Measurements from ENCODE around the gene KCNIP3.
"Not testable (repeated sequence)": the region's sequence is repeated elsewhere in the genome, so short reads cannot be mapped to it uniquely, and the experiment has no call there.

KCNIP3 gene

DNA sequence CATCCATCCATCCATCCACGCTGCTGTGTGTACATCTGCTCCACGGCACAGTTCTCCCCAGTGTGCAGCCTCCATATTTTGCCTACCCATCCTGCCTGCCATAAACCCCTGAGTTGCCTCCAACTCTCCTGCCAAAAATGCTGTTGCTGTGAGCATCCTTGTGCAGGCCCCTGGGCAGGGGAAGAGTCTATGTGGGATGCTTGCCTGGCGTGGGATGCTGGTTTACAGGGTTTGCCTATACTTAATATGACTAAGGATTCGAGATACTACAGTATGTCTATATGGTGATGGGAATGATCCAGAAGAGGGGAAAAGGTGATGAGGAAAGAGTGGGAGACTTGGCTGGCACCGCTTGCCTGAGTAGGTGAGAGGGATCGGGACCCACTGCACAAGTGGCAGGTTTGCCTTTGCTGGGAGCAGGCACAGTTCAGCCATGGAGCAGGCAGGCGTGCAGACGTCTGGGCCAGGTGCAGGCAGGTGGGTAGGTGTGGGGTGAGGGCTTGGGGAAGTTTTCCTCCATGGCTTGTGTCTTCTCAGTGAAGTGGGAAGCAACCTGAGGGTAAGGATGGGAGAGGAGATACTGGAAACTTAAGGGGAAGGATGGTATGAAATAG, 75.2 kb downstream of the KCNIP3 start:
- no peak for DNase-seq (ENCODE audit: low spot score)

DNA sequence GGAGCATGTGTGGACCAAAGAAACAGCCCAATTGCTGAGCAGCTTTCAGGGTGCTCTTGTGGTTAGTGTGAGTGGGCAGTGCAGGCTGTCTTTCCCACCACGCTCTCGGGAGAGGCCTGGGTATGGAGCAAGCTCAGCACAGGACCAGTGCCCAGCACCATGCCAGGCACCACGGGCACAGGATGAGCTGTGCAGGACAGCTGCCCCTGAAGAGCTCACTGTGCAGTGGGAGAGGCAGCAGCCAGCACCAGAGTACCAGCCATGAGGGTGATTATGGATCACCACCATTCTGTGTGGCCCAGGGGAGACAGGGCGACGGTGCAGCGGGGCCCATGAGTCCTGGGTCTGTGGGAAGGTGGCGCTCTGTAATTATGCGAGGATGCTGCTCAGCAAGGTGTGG, 75.7 kb downstream of the KCNIP3 start:
- no peak for DNase-seq (ENCODE audit: low spot score)

DNA sequence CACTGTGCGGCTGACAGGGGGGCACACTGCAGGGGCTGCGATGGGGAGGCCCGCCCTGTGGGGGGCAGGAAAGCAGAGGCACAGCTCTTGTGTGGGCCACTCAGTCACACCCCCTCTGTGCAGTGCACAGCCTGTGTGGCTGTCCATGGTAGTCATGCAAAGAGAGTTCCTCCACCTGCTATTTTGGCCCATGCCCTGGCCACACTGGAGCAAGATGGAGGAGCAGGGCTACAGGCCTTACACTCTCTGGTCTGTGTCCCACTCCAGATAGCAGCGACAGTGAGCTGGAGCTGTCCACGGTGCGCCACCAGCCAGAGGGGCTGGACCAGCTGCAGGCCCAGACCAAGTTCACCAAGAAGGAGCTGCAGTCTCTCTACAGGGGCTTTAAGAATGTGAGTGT, 76.9 kb downstream of the KCNIP3 start:
- DNase-seq (ENCODE audit: low spot score): no peak

DNA sequence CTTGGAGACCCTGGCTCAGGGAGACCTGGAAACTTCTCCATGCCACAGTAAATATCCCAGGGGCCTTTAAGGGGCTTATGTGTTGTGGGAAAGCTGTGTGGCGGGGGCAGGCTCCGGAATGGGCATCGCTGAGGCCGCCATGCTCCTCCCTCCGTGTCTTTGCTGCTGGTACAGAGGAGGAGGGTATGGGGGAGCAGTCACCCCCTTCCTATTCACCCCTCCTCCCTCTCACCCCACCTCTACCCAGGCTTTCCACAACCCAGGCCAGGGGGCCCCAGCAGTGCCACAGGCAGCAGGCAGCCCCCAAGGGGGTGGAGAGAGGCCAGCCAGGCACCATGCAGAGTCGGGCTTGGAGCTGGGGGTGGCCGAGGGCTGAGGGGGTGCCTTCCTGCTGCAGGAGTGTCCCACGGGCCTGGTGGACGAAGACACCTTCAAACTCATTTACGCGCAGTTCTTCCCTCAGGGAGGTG, 77.3 kb downstream of the KCNIP3 start:
- DNase-seq (ENCODE audit: low spot score): no peak

DNA sequence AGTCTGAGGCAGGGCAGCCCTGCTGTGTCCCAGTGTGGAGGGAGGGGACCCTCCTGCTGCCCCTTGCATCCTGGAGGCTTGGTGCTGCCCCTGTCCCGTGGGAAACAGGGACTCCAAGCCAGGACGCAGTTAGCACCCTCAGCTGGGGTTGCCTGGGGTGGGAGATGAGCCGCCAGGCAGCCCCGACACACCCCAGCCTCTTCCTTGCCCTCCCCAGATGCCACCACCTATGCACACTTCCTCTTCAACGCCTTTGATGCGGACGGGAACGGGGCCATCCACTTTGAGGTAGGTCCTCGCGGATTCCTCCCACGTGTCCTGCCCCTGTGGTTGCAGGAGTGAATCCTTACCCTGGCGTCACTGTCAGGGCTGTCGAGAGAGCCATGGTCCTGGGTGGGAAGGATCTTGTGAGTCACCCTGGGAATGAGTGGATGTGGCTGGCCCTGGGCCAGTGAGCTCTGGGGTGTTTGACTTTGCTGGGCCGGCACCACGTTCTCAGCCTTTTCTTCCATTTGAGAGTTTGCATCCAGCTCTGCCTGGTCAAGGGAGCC, 77.8 kb downstream of the KCNIP3 start:
- DNase-seq (ENCODE audit: low spot score): no peak

DNA sequence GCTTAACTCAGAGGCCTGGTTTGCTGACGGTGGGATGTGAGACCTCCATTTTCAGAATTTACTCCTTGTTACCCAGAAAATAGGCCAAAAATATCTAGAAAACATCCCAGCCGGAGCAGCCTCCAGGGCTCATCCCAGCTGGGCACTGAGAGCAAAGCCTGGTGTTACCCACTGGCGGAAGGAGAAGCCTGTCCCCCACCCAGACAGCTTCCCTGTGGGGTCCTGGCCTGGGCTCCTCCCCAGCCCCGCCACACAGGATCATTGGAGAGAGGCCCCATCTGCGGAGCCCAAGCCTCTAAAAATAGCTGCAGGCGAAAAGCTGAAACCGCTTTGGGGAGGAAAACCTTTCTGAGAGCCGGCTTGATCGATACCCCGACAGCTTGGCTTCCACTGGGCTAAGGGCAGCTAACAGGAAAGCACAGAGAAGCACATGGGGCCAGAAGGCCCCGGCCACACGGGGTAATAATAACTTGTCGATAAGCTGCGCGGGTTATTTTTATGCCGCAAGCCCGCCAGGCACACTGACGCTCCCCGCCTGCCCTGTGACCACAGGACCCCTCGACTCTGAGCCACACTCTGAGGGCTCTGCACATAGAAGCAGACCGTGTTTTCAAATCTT, 78.5 kb downstream of the KCNIP3 start:
- DNase-seq (ENCODE audit: low spot score): no peak

DNA sequence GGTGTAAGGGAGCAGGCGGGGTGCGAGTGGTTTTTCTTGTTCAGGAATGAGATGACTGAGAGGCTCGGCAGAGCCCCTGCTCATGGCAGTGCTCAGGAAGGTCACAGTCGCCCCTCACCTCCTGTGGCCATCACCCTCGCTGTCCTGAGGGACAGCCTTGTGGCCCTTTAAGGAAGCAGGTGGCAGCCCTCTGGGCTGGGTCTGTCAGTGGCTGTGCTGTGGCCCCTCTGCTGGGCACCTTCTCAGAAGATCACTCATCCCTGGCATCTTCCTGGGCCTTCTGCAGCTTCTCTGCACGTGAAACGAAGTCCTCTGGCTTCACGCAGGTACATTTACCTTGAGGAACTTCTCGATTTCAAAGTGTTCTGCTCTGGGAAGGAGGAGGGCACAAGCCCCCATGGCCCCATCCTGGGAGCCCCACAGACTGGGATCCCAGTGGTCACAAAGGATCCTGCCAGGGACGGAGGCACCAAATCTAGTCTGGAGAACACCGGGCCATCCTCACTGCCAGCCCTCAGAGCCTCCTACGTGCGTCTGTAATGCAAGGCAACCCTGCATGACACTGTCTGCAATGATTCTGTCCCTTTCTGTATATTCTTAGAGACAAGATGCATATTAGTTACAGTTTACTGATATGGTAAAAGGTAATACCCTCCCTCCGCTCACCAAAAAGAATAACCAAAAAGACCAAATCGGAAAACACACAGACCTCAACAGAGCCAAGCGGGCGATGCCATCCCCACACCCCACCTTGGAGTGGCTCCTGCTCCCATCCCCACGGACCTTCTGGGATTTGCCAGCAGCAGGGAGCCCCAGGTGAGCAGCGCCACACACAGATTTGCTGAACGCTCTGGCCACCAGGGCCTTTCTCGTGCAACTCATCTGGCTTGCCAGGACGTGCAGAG, 79.4 kb downstream of the KCNIP3 start:
- DNase-seq (ENCODE audit: low spot score): no peak

DNA sequence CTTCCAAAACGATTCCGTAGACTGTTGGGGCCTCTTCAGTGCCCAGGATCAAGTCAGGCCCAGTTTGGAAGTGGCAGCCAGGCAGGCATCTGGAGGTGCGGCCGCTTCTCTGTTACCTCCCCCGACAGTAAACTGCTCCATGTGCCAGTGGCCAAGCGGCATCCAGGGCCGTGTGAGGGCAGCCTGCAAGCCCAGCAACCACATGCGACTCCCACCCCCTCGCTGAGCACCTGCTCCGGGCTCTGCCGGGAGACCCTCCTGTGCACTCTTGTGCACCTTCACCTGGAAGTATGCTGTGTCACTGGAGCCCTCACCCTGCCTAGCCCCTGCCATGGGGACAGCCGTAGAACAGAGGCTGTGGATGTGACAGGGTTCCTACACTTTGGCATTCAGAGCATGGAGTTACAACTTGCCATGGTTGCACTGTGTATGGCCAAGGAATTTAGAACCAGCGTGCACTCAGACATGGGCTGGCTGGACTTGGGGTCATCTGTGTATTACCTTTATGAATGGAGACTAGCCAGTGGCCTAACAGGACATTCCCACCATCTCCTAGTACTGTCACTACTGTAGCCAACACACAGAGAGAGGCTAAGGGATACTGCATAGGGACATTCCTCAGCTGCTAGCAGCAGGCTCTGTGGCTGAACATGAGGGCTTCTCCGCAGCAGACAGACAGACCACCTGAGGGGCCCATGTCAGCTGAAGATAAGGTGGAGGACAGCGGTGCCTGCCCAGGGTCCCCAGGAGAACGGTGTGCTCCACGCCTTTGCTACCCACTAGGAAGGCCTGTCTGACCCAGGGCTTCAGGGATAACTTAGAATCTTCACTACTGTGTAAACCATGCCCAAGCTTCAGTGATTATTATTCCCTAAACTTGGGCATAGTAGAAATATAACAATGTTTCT, 80.3 kb downstream of the KCNIP3 start:
- DNase-seq (ENCODE audit: low spot score): no peak

DNA sequence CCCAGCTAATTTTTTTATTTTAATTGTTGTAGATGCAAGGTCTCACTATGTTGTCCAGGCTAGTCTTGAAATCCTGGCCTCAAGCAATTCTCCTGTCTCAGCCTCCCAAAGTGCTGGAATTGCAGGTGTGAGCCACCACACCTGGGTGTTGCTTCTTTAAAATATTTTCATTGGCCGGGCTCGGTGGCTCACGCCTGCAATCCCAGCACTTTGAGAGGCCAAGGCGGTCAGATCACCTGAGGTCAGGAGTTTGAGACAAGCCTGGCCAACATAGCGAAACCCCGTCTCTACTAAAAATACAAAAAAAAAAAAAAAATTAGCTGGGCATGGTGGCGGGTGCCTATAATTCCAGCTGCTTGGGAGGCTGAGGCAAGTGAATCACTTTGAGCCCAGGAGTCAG, 81.1 kb downstream of the KCNIP3 start:
- DNase-seq (ENCODE audit: low spot score): not testable (repeated sequence)

DNA sequence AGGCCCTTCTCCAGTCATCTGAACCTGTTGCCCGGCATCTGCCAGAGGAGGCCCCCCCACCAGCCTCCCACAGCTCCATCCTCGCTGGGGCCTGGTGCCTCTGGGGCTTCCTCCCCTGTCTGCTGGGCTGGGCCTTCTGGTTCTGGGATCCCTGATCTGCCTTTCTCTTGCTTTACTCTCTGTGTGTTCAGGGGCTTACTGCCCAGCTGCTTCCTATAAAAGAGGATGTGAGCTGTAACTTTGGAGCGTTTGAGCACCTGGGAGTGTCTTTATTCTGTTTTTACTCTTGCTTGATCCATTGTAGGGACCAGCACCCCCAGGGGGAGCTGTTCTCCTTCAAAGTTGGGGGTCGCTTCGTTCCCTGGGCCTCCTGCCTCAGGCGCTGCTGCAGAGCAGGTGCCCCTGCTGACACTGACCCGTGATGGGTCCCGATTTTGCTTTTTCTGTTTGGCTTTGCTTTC, 82.3 kb downstream of the KCNIP3 start:
- DNase-seq (ENCODE audit: low spot score): no peak

DNA sequence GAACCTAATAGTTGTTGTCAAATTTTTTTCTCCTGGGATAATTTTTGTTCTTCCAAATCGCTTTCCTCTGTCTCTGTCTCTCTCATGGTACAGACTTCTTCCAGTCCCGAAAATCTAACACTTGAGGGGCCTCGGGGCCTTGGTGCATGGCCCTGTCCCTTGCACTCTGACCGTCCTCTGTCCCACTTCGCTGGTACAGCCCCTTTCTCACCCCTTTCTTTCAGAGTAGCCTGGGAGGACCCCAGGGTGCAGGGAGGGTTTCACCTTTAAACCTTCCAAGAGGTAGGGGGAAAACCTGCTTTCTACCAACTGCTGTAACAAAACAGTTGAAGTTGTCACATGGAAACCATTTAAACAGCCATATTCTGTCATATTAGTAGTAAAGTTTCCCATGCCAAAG, 83.1 kb downstream of the KCNIP3 start:
- DNase-seq (ENCODE audit: low spot score): no peak

DNA sequence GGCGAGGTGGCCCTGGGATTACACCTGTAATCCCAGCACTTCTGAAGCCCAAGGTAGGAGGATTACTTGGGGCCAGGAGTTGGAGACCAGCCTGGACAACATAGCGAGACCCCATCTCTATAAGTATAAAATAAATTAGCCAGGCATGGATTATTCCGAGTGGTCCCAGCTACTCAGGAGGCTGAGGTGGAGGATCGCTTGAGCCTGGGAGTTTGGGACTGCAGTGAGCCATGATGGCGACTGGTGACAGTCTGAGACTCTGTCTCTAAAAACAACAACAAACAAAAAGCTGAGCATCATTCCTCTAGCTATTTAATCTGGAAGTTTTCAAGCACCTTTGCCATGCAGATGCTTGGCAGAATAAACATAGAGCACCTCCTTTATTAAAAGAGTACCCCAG, 83.6 kb downstream of the KCNIP3 start:
- DNase-seq (ENCODE audit: low spot score): no peak

DNA sequence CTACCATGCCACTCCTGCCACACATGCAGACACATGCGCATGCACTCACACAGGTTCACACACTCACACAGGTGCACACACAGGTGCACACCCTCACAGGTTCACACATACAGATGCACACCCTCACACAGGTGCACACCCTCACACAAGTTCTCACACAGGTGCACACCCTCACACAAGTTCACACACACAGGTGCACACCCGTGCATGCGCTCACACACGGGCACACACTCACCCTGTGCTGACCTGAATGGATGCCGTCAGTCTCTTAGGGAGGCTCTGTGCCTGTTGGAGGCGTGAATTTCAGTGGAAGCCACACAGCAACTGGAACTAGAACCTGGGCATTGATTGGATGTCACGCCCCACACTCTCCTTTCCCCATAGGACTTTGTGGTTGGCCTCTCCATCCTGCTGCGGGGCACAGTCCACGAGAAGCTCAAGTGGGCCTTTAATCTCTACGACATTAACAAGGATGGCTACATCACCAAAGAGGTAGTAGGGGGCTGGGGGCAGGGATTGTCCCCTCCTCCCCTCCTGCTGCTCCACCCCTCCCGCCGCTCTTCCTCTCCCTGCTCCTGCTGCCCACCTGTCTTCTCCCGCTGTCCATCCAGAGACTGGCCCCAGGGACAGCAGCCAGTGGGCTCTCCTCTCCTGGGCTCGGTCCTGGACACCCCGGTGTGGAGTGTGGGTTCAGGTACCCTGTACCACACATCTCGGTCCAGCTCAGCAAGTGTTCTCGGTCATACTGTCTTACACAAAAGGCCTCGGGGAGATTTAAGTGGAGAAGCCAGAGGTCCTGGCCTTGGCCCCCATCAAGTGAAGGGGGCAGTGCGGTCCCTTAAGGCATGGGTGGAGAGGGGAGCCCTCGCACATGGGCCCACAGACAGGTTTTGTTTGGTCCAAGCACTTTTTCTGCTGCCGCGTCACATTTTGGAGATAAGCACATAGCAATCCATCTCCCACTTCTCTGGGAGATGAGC, 84.4 kb downstream of the KCNIP3 start:
- no peak for DNase-seq (ENCODE audit: low spot score)

DNA sequence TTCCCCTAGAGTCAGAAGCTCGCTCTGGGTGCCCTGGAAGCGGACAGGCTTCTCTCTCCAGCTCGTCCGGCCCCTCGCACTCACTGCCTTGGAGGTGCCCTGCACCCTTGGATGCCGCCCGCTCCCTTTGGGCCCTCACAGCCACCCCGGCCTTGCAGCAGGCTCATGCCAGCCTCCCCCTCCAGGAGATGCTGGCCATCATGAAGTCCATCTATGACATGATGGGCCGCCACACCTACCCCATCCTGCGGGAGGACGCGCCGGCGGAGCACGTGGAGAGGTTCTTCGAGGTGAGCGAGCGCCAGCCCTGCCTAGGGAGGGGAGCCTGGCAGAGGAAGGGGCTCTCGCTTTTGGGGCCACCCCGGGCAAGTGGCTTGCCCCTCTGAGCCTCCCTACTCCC, 85.0 kb downstream of the KCNIP3 start:
- no peak for DNase-seq (ENCODE audit: low spot score)

DNA sequence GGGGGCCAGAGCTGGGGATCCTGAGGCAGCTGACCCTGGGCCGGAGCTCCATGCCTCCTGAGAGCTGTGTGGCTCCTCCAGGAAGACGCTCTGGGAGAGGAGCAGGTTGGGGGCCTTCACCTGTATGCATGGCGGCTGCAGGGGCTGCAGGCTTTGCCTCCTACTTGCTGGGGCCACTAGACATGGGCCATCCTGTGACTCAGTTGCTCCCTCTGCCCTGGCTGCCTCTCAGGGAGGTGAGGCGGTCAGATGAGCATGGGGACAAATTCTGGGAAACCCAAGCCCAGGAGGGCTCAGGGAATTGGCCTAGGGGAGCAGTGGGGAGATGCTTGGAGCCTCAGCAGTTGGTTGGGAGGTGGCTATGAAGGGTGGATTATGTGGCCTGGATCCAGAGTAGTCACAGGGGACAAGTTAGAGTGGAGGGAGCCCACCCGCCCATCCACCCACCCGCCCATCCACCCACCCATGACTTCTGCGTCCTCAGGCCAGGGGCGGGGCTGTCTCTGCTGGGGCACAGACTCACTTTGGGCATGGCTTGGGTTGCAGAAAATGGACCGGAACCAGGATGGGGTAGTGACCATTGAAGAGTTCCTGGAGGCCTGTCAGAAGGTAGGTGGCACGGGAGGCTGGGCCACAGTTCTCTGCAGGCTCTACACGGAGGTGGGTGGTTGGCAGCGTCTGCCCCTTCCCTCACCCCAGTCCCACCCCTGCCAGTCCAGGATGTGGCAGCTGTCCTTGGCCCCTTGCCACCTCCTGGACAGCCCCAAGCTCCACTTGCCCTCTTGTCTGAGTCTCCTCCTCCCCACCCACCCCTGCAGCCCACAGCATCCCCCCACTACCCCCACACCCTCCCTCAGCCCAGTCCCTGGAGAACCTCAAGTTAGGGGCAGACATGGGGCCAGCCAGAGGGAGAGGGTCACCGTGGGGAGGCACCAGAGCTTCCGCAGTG, 85.8 kb downstream of the KCNIP3 start:
- no peak for DNase-seq (ENCODE audit: low spot score)

DNA sequence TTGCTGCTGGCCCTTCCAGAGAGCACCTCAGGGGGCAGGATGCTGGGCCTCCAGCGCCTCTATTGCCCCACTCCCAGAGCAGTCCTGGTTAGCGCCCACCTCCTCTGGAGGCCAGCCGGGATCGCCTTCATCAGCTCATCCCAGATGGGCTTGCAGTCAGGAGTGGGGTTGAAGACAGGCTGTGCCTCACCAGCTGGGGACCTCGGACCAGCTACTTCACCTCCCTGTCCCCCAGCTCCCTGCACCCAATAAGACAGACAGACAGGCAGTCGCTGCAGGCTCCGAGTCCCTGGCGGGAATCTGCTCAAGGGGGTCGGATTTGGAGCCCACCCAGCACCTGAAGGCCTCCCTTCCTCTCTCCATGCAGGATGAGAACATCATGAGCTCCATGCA, 86.5 kb downstream of the KCNIP3 start:
- no peak for DNase-seq (ENCODE audit: low spot score)

DNA sequence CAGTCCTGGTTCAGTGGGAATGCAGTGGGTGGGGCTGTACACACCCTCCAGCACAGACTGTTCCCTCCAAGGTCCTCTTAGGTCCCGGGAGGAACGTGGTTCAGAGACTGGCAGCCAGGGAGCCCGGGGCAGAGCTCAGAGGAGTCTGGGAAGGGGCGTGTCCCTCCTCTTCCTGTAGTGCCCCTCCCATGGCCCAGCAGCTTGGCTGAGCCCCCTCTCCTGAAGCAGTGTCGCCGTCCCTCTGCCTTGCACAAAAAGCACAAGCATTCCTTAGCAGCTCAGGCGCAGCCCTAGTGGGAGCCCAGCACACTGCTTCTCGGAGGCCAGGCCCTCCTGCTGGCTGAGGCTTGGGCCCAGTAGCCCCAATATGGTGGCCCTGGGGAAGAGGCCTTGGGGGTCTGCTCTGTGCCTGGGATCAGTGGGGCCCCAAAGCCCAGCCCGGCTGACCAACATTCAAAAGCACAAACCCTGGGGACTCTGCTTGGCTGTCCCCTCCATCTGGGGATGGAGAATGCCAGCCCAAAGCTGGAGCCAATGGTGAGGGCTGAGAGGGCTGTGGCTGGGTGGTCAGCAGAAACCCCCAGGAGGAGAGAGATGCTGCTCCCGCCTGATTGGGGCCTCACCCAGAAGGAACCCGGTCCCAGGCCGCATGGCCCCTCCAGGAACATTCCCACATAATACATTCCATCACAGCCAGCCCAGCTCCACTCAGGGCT, 87.9 kb downstream of the KCNIP3 start:
- DNase-seq (ENCODE audit: low spot score): no peak

DNA sequence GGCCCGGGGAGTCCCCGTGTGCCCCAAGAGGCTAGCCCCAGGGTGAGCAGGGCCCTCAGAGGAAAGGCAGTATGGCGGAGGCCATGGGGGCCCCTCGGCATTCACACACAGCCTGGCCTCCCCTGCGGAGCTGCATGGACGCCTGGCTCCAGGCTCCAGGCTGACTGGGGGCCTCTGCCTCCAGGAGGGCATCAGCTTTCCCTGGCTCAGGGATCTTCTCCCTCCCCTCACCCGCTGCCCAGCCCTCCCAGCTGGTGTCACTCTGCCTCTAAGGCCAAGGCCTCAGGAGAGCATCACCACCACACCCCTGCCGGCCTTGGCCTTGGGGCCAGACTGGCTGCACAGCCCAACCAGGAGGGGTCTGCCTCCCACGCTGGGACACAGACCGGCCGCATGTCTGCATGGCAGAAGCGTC, 88.4 kb downstream of the KCNIP3 start:
- DNase-seq (ENCODE audit: low spot score): no peak

DNA sequence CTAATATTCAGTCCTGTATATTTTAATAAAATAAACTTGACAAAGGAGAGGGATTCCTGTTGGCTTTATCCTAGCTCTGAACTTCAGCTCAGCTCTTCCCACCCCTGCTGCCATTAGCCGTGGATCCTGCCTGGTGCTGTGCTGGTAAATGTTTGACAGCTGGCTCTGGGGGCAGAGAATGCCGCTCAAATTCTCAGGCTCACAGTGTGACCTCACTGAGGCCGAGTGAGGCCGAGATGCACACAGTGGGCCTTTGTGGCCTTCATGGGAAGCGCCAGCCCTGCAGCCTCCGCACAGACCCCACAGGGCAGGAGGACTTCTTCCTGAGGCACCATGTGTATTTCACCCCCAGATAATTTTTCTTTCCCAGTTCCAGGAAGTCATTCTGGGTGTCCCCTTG, 88.9 kb downstream of the KCNIP3 start:
- no peak for DNase-seq (ENCODE audit: low spot score)
